D341Med (cell line): ENCODE results near the gene DGUOK.
"Not testable (repeated sequence)": the region's sequence is repeated elsewhere in the genome, so short reads cannot be mapped to it uniquely, and the experiment has no call there.

Experiments
- DNase-seq: peaks from one replicate; pipeline ENCODE4 v3.0.0; 2012; ENCODE audit warnings: low spot score

The DGUOK gene

GRCh38 chr2:73920577-73921545, 5.8 kb upstream of the DGUOK start:
- DNase-seq = peak; percentile 64

- DNase-seq = no peak
Observed at GRCh38 chr2:73921581-73921980, 5.1 kb upstream of the DGUOK start.

GRCh38 chr2:73922681-73923080, 4.0 kb upstream of the DGUOK start:
- no peak for DNase-seq

GRCh38 chr2:73925033-73925704, 1.5 kb upstream of the DGUOK start:
- DNase-seq = no peak

GRCh38 chr2:73925853-73926492, 707 bp upstream of the DGUOK start:
- DNase-seq = no peak

GRCh38 chr2:73927344-73927743, 664 bp downstream of the DGUOK start:
- no peak for DNase-seq

GRCh38 chr2:73928963-73929347, 2.3 kb downstream of the DGUOK start:
- no peak for DNase-seq

- no peak for DNase-seq
Observed at GRCh38 chr2:73930386-73930785, 3.7 kb downstream of the DGUOK start.

- DNase-seq = no peak
Observed at GRCh38 chr2:73931531-73932500, 5.1 kb downstream of the DGUOK start.

- peak; percentile 57 for DNase-seq
Observed at GRCh38 chr2:73933194-73933593, 6.5 kb downstream of the DGUOK start.

- no peak for DNase-seq
Observed at GRCh38 chr2:73935641-73936040, 9.0 kb downstream of the DGUOK start.

- DNase-seq = no peak
Observed at GRCh38 chr2:73937103-73937885, 10.6 kb downstream of the DGUOK start.

- no peak for DNase-seq
Observed at GRCh38 chr2:73937899-73938298, 11.2 kb downstream of the DGUOK start.

- DNase-seq = no peak
Observed at GRCh38 chr2:73938718-73939352, 12.2 kb downstream of the DGUOK start.

GRCh38 chr2:73939419-73939818, 12.7 kb downstream of the DGUOK start:
- peak; percentile 40 for DNase-seq

GRCh38 chr2:73940066-73940465, 13.4 kb downstream of the DGUOK start:
- not testable (repeated sequence) for DNase-seq

- DNase-seq = no peak
Observed at GRCh38 chr2:73942664-73943063, 16.0 kb downstream of the DGUOK start.

- no peak for DNase-seq
Observed at GRCh38 chr2:73944714-73945113, 18.0 kb downstream of the DGUOK start.

GRCh38 chr2:73946215-73946614, 19.5 kb downstream of the DGUOK start:
- no peak for DNase-seq

- no peak for DNase-seq
Observed at GRCh38 chr2:73946666-73947065, 20.0 kb downstream of the DGUOK start.
